GM12875 (cell line): ENCODE results near the gene TNFRSF1B.
"Not testable (repeated sequence)": the region's sequence is repeated elsewhere in the genome, so short reads cannot be mapped to it uniquely, and the experiment has no call there.

Experiments used
- H3K4me3 ChIP-seq: one replicate; pipeline ENCODE4 v1.5.1; 2011; ENCODE audit warnings: low read depth, low read length, control low read depth
- CTCF ChIP-seq: IDR thresholded peaks from 2 replicates; pipeline ENCODE4 v1.5.1; 2011; ENCODE audit warnings: low read depth, mild to moderate bottlenecking, control low read depth, inconsistent platforms, low read length, moderate library complexity, borderline replicate concordance; ENCODE audit not compliant: insufficient read depth

Gene TNFRSF1B

GRCh38 chr1:12208764-12209494 lies 42.1 kb downstream of the TNFRSF1B start:
- TF ChIP-seq CTCF = peak; percentile 91

GRCh38 chr1:12209495-12209832 lies 42.7 kb downstream of the TNFRSF1B start:
- TF ChIP-seq CTCF = no peak

More at GRCh38 chr1:12208764-12209494, 42.1 kb downstream of the TNFRSF1B start:
- no peak overlapping the region for H3K4me3 ChIP-seq

GRCh38 chr1:12215118-12215961 lies 48.5 kb downstream of the TNFRSF1B start:
- H3K4me3 ChIP-seq = no peak overlapping the region
- TF ChIP-seq CTCF = no peak

More at GRCh38 chr1:12209495-12209832, 42.7 kb downstream of the TNFRSF1B start:
- H3K4me3 ChIP-seq = no peak overlapping the region

DNA sequence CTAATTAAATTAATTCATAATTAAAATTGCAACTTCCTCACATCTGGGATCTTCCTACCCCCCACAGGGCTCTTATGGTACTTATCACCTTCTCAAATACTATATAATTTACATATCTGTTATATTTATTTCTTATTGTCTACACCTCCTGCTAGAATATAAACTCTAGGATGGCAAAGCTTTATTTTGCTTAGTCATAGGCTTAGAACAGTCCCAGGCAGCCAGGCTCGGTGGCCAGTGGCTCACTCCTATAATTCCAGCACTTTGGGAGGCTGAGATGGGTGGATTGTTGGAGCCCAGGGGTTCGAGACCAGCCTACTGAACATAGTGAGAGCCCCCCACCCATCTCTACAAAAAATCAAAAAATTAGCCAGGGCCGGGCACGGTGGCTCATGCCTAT lies 53.0 kb downstream of the TNFRSF1B start:
- no peak for TF ChIP-seq CTCF
- H3K4me3 ChIP-seq = no peak overlapping the region

GRCh38 chr1:12220890-12221289 lies 54.1 kb downstream of the TNFRSF1B start:
- no peak overlapping the region for H3K4me3 ChIP-seq
- TF ChIP-seq CTCF = no peak

DNA sequence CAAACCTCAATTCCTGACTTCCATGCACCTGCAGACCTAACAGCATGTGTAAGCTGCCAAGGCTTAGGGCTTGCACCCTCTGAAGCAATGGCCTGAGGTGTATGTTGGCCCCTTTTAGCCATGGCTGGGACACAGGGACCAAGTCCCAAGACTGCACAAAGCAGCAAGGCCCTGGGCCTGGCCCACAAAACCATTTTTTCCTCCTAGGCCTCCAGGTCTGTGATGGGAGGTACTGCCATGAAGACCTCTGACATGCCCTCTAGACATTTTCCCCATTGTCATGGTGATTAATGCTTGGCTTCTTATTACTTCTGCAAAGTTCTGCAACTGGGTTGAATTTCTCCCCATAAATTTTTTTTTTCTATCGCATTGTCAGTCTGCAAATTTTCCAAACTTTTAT lies 55.9 kb downstream of the TNFRSF1B start:
- H3K4me3 ChIP-seq = not testable (repeated sequence)

DNA sequence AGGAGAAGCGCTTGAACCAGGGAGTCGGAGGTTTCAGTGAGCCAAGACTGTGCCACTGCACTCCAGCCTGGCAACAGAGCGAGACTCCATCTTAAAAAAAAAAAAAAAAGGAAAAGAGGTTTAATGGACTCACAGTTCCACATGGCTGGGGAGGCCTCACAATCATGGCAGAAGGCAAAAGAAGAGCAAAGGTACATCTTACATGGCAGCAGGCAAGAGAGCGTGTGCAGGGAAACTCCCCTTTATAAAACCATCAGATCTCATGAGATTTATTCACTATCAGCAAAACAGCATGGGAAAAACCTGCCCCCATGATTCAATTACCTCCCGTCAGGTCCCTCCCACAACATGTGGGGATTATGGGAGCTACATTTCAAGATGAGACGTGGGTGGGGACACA lies 57.3 kb downstream of the TNFRSF1B start:
- H3K4me3 ChIP-seq = not testable (repeated sequence)

DNA sequence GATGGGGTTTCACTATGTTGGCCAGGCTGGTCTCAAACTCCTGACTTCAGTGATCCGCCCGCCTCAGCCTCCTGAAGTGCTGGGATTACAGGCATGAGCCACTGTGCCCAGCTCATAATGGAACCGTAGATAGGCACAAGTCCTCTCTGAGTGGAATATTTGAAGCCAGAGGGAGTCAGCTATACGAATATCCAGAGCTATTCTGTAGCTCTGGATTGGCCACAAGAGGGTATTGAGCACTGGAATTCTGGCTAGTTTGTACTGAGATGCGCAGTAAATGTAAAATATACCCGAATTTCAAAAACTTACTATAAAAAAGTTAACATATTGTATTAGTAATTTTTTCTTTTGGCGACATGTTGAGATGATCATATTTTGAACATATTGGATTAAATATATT lies 62.2 kb downstream of the TNFRSF1B start:
- no peak overlapping the region for H3K4me3 ChIP-seq
- TF ChIP-seq CTCF = no peak
